GM12878 (cell line): ENCODE measurements around the gene BORCS5. TPM values are rescaled to one million over a fixed set of nuclear protein-coding genes. Genes with fewer than 3 reads are reported as not detected.

Experiments used
- BHLHE40 ChIP-seq, 2 experiments: fragments of 450-650 bp in 1 of 2; IDR thresholded peaks; 2 replicates each; pipeline ENCODE4 v1.6.1; 2011 to 2017; ENCODE audit warnings: low read depth in 2 of 2, borderline replicate concordance in 1 of 2, improper control_type of control experiment in 1 of 2, low read length in 1 of 2, mild to moderate bottlenecking in 1 of 2
- CBX5 ChIP-seq: sonication (generic); IDR thresholded peaks from 2 replicates; pipeline ENCODE4 v1.6.1; 2016; ENCODE audit warnings: low read depth, moderate library complexity, mild to moderate bottlenecking, inconsistent platforms
- ESRRA ChIP-seq: IDR thresholded peaks from 2 replicates; pipeline ENCODE4 v1.6.1; 2012; ENCODE audit warnings: mild to moderate bottlenecking, low read length, improper control_type of control experiment
- FOS ChIP-seq: IDR thresholded peaks from 3 replicates; pipeline ENCODE4 v1.6.1; 2011; ENCODE audit warnings: borderline replicate concordance; ENCODE audit not compliant: insufficient read length; ENCODE audit errors: extremely low read depth
- HDAC2 ChIP-seq: fragments of 200-600 bp; sonication (generic); IDR thresholded peaks from 2 replicates; pipeline ENCODE4 v1.6.1; 2017
- IKZF1 ChIP-seq: fragments of 450-650 bp; conservative IDR thresholded peaks from 2 replicates; pipeline ENCODE4 v1.6.1; 2017; ENCODE audit warnings: antibody characterized with exemption, mild to moderate bottlenecking
- JUNB ChIP-seq: IDR thresholded peaks from 2 replicates; pipeline ENCODE4 v1.6.1; 2016; ENCODE audit warnings: antibody characterized with exemption, mild to moderate bottlenecking
- JUND ChIP-seq: IDR thresholded peaks from 2 replicates; pipeline ENCODE4 v1.6.1; 2012; ENCODE audit warnings: low read depth, mild to moderate bottlenecking, low read length, improper control_type of control experiment, moderate library complexity
- KAT2A ChIP-seq: conservative IDR thresholded peaks from 2 replicates; pipeline ENCODE4 v1.6.1; 2011; ENCODE audit warnings: low read depth, low read length; ENCODE audit not compliant: control insufficient read depth
- PAX8 ChIP-seq: fragments of 450-650 bp; IDR thresholded peaks from 2 replicates; pipeline ENCODE4 v1.6.1; 2017; ENCODE audit warnings: mild to moderate bottlenecking, moderate library complexity
- POLR2AphosphoS2 ChIP-seq: IDR thresholded peaks from 2 replicates; pipeline ENCODE4 v1.6.1; 2011; ENCODE audit warnings: low read depth, mild to moderate bottlenecking, low read length, improper control_type of control experiment, moderate library complexity
- RUNX3 ChIP-seq: IDR thresholded peaks from 2 replicates; pipeline ENCODE4 v1.6.1; 2012; ENCODE audit warnings: low read length, inconsistent platforms
- SP1 ChIP-seq: IDR thresholded peaks from one replicate; pipeline ENCODE4 v1.6.1; 2011; ENCODE audit warnings: low read depth, low read length
- ZBED1 ChIP-seq: IDR thresholded peaks from 2 replicates; pipeline ENCODE4 v1.6.1; 2016; ENCODE audit warnings: borderline replicate concordance
- ZNF217 ChIP-seq: fragments of 450-650 bp; IDR thresholded peaks from 2 replicates; pipeline ENCODE4 v1.6.1; 2017; ENCODE audit warnings: antibody characterized with exemption, mild to moderate bottlenecking
- ZNF274 ChIP-seq: IDR thresholded peaks from one replicate; pipeline ENCODE4 v1.8.0; 2011; ENCODE audit not compliant: insufficient read length, insufficient read depth
- polyA plus RNA-seq, 11 experiments: library from polyadenylated mRNA; depleted of rRNA in 4 of 11; unstranded in 6 of 11; stranded (reverse) in 5 of 11; fragments of >200 nt; fragmentation: Nextera tagmentation in 4 of 11; fragmentation: Illumina TruSeq in 1 of 11; extraction: Ambion mirVana in 4 of 11; extraction: Trizol in 1 of 11; gene quantifications; 1 replicate in 1 of 11; 2 replicates in 10 of 11; pipeline versions ENCODE4 v1.2.1 to v1.2.3, GENCODE V29; 2011 to 2016; ENCODE audit warnings: inconsistent platforms in 2 of 11, missing spikeins in 2 of 11, low read depth in 1 of 11
- total RNA-seq, 4 experiments: library from RNA; depleted of rRNA in 3 of 4; stranded (reverse); fragments of >200 nt in 3 of 4; fragmentation: Illumina TruSeq in 1 of 4; extraction: Trizol in 1 of 4; gene quantifications; 2 replicates each; pipeline versions ENCODE4 v1.2.1 to v1.2.3, GENCODE V29; 2013 to 2021
- TF ChIP-seq, protein P1 (sequence below): fragments of 450-650 bp; formaldehyde crosslinking; IDR thresholded peaks from 2 replicates; pipeline ENCODE4 v1.5.0; 2022; ENCODE audit warnings: mild to moderate bottlenecking, missing genetic modification characterization
- TF ChIP-seq, protein P2 (sequence below): fragments of 450-650 bp; IDR thresholded peaks from 2 replicates; pipeline ENCODE4 v1.6.1; 2017; ENCODE audit warnings: mild to moderate bottlenecking
- TF ChIP-seq, protein P3 (sequence below): fragments of 450-650 bp; IDR thresholded peaks from 2 replicates; pipeline ENCODE4 v1.6.1; 2016; ENCODE audit warnings: mild to moderate bottlenecking
- TF ChIP-seq, protein P4 (sequence below): IDR thresholded peaks from 2 replicates; pipeline ENCODE4 v1.6.1; 2012; ENCODE audit warnings: low read depth, low read length, improper control_type of control experiment

The BORCS5 gene
- total and polyA plus RNA-seq, 10 of the 15 experiments (the other 5 are each of a cell fraction or from before 2014, with no cell fraction given): 1.4 to 39.7 (median 16.1) TPM

DNA sequence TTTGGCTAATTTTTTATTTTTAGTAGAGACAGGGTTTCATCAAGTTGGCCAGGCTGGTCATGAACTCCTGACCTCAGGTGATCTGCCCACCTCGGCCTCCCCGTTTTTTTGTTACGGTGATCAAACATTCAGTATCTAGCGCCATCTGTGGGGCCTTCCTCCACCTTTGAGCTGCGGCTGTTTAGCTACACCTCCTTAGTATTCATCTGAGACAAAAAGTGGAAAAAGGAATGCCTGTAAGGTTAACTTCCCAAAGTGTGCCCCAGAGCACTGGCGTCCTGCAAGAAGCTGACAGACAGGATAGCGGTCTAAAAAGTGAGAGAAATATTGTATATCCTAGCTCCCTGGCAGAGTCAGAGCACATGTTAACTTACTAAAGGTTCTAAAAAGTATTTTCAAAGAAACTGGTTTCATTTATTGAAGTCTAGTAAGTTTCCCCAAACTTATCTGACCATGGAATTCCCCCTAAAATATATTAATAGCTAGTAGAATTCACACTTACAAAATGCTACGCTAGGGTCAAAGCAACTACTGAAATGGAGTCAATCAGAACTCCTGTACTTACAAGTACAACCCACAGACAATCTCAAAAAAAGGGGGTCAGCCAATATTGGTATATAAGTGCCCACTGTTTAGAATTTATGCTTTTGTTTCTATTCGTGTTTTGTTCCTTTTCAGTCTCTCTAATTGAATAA is 146.7 kb downstream of the BORCS5 start (continued):
- TF ChIP-seq, protein P1, sequence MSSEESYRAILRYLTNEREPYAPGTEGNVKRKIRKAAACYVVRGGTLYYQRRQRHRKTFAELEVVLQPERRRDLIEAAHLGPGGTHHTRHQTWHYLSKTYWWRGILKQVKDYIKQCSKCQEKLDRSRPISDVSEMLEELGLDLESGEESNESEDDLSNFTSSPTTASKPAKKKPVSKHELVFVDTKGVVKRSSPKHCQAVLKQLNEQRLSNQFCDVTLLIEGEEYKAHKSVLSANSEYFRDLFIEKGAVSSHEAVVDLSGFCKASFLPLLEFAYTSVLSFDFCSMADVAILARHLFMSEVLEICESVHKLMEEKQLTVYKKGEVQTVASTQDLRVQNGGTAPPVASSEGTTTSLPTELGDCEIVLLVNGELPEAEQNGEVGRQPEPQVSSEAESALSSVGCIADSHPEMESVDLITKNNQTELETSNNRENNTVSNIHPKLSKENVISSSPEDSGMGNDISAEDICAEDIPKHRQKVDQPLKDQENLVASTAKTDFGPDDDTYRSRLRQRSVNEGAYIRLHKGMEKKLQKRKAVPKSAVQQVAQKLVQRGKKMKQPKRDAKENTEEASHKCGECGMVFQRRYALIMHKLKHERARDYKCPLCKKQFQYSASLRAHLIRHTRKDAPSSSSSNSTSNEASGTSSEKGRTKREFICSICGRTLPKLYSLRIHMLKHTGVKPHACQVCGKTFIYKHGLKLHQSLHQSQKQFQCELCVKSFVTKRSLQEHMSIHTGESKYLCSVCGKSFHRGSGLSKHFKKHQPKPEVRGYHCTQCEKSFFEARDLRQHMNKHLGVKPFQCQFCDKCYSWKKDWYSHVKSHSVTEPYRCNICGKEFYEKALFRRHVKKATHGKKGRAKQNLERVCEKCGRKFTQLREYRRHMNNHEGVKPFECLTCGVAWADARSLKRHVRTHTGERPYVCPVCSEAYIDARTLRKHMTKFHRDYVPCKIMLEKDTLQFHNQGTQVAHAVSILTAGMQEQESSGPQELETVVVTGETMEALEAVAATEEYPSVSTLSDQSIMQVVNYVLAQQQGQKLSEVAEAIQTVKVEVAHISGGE (CRISPR knock-in tag): no peak
- TF ChIP-seq, protein P2, sequence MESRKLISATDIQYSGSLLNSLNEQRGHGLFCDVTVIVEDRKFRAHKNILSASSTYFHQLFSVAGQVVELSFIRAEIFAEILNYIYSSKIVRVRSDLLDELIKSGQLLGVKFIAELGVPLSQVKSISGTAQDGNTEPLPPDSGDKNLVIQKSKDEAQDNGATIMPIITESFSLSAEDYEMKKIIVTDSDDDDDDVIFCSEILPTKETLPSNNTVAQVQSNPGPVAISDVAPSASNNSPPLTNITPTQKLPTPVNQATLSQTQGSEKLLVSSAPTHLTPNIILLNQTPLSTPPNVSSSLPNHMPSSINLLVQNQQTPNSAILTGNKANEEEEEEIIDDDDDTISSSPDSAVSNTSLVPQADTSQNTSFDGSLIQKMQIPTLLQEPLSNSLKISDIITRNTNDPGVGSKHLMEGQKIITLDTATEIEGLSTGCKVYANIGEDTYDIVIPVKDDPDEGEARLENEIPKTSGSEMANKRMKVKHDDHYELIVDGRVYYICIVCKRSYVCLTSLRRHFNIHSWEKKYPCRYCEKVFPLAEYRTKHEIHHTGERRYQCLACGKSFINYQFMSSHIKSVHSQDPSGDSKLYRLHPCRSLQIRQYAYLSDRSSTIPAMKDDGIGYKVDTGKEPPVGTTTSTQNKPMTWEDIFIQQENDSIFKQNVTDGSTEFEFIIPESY: peak; percentile 76; the same call in 1 of the 2 replicates
- no peak for TF ChIP-seq FOS
- TF ChIP-seq POLR2AphosphoS2: no peak
- TF ChIP-seq ESRRA: no peak
- TF ChIP-seq, protein P3, sequence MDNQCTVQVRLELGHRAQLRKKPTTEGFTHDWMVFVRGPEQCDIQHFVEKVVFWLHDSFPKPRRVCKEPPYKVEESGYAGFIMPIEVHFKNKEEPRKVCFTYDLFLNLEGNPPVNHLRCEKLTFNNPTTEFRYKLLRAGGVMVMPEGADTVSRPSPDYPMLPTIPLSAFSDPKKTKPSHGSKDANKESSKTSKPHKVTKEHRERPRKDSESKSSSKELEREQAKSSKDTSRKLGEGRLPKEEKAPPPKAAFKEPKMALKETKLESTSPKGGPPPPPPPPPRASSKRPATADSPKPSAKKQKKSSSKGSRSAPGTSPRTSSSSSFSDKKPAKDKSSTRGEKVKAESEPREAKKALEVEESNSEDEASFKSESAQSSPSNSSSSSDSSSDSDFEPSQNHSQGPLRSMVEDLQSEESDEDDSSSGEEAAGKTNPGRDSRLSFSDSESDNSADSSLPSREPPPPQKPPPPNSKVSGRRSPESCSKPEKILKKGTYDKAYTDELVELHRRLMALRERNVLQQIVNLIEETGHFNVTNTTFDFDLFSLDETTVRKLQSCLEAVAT: peak; percentile 26; the same call in 1 of the 2 replicates
- TF ChIP-seq PAX8: no peak
- no peak for TF ChIP-seq HDAC2
- TF ChIP-seq RUNX3: peak; percentile 15; the same call in 1 of the 2 replicates
- TF ChIP-seq SP1: no peak
- no peak for TF ChIP-seq ZNF217
- TF ChIP-seq, protein P4, sequence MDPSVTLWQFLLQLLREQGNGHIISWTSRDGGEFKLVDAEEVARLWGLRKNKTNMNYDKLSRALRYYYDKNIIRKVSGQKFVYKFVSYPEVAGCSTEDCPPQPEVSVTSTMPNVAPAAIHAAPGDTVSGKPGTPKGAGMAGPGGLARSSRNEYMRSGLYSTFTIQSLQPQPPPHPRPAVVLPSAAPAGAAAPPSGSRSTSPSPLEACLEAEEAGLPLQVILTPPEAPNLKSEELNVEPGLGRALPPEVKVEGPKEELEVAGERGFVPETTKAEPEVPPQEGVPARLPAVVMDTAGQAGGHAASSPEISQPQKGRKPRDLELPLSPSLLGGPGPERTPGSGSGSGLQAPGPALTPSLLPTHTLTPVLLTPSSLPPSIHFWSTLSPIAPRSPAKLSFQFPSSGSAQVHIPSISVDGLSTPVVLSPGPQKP: no peak
- no peak for TF ChIP-seq ZNF274
- TF ChIP-seq CBX5: 0 out of 2 replicates have a peak, but pooled peaks have one; percentile 24
- no peak for TF ChIP-seq ZBED1
- peak in 1 of 2 experiments; percentile 65; a peak in 1 of 4 replicates for TF ChIP-seq BHLHE40 (IDR thresholded peaks at IDR 0.05; ENCODE audit: borderline replicate concordance in 1 of 2, low read depth in 2 of 2, low read length in 1 of 2)
- 0 out of 2 replicates have a peak, but pooled peaks have one; percentile 7 for TF ChIP-seq JUNB
- TF ChIP-seq JUND: no peak
- TF ChIP-seq IKZF1: peak; percentile 57
- no peak for TF ChIP-seq KAT2A
